GM13977 (cell line): ENCODE measurements around the gene JAML.

Experiments used
- DNase-seq: peaks from one replicate; pipeline ENCODE4 v3.0.0; 2012; ENCODE audit warnings: low spot score
- in situ Hi-C: fragments of 300-500 bp; cut with MboI; formaldehyde crosslinking; loops from one replicate; pipeline ENCODE4 v1.12.0; 2022; ENCODE audit warnings: low sequenced_read_pairs, low pct_unique_long_range_greater_than_20kb, mixed read lengths, inconsistent platforms; ENCODE audit not compliant: unreplicated experiment
- TF ChIP-seq, protein P1 (sequence below): IDR thresholded peaks from 2 replicates; pipeline ENCODE4 v1.5.1; 2012; ENCODE audit warnings: mild to moderate bottlenecking, control low read depth; ENCODE audit not compliant: insufficient read depth; ENCODE audit errors: extremely low read depth, missing control alignments

JAML gene, protein sequence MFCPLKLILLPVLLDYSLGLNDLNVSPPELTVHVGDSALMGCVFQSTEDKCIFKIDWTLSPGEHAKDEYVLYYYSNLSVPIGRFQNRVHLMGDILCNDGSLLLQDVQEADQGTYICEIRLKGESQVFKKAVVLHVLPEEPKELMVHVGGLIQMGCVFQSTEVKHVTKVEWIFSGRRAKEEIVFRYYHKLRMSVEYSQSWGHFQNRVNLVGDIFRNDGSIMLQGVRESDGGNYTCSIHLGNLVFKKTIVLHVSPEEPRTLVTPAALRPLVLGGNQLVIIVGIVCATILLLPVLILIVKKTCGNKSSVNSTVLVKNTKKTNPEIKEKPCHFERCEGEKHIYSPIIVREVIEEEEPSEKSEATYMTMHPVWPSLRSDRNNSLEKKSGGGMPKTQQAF

DNA sequence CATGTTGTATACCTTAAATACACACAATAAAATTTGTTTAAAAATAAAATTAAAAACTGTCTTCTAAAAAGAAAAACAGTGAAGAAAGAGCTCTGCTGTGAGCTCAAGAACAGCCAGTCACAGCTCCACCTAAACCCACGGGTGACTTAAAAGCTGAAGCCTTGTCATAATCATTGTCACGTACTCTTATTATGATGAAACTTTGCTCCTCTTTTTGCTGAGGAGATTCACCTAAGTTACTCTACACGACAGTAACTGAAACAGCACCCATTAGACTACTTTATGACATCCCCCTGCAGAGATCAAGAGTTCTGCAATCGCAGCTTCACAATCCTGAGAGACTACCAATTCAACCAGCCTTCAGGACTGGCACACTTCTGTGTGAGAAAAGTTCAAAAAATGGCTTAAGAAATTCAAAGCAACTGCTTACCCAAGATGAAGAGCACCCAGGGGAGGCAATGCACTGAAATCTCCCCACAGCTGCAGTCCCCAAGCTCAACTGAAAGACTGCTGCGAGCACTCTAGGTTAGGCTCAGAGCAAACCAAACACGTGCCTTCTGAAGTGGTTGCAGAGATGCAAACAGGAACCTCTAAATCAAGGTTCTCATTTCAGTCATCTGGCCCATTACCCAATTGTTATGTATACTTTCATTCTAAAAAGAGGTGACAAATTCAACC, at the start of gene JAML:
Gene JAML (minus strand): TSS at position 501 of the 678 bp plus-strand sequence. CDS start 10,145 bp downstream, outside the sequence.
- DNase-seq: peak; percentile 20

DNA sequence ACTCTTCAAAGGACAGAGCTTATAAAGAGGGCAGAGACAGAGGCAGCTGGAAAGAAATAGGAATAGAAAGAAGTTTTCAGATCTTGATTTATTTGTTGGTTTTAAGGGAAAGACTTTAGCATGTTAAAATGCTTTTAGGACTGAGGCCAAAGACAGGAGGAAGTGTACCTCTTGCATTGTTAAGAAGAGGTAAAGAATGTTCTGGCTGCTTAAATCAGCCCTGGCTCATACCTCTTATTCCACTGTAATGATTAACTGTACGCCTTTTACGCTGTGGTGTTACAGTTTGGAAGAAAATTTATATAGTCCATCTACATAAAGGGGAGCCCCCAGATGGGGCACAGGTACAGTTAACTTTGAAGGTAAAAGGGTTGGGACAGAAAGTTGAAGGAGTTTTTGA, 49.4 kb upstream of the JAML start:
- TF ChIP-seq, protein P1, sequence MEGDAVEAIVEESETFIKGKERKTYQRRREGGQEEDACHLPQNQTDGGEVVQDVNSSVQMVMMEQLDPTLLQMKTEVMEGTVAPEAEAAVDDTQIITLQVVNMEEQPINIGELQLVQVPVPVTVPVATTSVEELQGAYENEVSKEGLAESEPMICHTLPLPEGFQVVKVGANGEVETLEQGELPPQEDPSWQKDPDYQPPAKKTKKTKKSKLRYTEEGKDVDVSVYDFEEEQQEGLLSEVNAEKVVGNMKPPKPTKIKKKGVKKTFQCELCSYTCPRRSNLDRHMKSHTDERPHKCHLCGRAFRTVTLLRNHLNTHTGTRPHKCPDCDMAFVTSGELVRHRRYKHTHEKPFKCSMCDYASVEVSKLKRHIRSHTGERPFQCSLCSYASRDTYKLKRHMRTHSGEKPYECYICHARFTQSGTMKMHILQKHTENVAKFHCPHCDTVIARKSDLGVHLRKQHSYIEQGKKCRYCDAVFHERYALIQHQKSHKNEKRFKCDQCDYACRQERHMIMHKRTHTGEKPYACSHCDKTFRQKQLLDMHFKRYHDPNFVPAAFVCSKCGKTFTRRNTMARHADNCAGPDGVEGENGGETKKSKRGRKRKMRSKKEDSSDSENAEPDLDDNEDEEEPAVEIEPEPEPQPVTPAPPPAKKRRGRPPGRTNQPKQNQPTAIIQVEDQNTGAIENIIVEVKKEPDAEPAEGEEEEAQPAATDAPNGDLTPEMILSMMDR: no peak
- no peak for DNase-seq
- in situ Hi-C loops: no loop called here

More for the DNA sequence above, at the start of gene JAML:
- in situ Hi-C loops: no loop called here
- TF ChIP-seq, protein P1: no peak

DNA sequence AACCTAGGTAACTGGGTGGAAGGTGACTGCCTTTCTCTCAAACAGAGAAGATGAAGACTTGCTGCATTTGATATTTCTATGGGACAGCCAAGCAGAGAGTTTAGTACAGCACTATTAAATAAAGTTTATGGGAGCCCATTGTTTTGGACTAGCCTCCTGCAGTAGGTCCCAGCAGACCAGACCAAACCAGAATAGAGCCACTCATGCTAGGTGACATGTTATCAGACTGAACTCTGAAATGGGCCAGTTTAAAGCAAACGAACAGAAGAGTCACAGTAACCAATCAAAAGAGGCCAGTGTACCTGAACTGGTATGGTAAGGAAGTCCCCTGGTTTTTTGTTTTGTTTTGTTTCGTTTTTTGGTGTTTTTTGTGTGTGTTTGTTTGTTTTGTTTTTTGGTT, 47.2 kb upstream of the JAML start:
- in situ Hi-C loops: no loop called here
- TF ChIP-seq, protein P1: no peak
- DNase-seq: no peak

DNA sequence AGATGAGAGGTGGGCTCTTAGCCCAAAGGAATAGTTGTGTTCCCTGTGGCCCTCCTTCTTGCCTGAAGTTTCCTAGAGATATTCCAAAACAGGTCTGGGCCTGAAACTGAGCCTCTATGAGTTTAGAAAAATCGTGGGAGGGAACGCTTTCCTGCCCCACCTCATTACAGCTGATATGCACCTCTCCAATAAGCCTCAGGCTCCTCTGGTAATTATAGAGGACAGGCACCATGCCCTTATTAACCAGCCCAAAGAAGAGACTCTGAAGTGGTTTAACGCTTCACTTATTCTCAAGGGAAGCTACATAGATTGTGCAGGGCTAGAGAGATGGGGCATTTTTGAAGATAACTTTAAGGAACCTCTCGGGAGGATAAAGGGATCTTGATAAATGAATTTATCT, 42.7 kb upstream of the JAML start:
- no peak for DNase-seq
- TF ChIP-seq, protein P1: no peak
- in situ Hi-C loops: no loop called here

DNA sequence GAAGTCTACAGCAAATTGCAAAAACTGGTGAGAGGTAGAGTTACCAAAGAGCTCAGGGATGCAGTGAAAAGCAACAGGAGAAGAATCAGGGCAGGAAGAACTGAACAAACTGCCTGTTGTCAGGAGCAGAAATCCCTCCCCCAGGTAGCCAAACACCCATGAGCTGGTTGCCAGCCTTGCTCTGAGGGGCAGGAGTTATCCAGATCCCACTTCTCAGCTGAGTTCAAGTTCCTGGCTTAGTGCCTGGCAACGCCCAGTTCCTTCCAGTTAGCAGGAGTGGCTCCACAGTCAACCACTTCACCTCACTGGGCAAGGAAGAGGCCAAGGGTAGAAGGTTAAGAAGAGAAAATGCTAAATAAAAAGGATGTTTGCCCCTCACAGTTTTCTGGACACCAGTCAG, 41.1 kb upstream of the JAML start:
- in situ Hi-C loops: no loop called here
- DNase-seq: no peak
- TF ChIP-seq, protein P1: no peak

DNA sequence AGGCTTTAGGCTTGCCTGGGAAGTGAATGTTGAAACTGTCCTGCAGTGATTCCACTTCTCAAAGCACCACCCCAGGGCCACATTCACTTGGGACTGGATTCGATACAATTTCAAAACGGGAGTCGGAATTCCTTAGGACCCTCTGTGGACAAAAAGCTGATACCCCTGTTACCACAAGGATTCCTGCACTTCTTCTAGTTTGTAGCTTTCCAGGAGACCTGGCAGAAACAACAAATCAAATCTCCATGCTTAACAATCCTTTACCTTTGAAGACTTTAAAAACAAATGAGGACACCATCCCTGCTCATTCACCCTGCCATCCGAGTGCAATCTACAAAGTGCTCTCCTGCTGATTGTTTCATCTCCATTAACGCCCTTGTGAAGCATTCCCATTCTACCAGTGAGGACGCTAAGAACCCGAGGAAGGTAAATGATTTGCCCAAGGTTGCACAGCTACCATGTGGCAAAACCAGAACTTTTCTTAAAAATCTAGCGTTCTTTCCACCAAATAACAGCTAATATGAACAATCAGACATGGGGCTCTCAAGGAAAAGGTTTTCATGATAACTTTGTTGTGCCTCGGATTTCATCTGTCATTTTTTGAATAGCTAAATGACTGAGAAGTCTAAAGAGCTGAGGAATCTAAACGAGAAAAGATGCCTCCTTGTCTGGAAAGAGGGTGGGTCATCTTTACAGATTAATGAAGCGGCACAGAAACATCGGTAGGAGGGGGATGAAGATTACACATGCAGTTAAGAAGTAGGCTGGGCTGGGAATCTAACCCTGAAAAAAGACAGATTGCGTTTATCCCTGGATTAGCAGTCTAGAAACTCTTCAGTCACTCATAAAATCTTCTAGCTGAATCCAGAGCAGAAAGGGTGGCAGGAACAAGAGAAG, 40.0 kb upstream of the JAML start:
- TF ChIP-seq, protein P1: no peak
- no peak for DNase-seq
- in situ Hi-C loops: no loop called here
